ENCODE data around the gene ADAM12. TPM values are rescaled to one million over a fixed set of nuclear protein-coding genes. Genes with fewer than 3 reads are reported as not detected.

ADAM12 gene
- total and polyA plus RNA-seq, 4 donors = 0.03 to 0.33 (median 0.19) TPM

- H3K4me3 ChIP-seq (ENCODE audit: low read depth in 1 of 3, low read length in 3 of 3) = no peak overlapping the region
- peak overlapping the region; percentile 26 to 69 for H3K27ac ChIP-seq (ENCODE audit: low read depth in 1 of 2, low read length in 2 of 2)
- H3K9ac ChIP-seq (ENCODE audit: low read depth in 1 of 2, low read length in 2 of 2) = no peak overlapping the region
These were observed 346.5 kb downstream of the ADAM12 start for GRCh38 chr10:126041804-126042231.

DNA sequence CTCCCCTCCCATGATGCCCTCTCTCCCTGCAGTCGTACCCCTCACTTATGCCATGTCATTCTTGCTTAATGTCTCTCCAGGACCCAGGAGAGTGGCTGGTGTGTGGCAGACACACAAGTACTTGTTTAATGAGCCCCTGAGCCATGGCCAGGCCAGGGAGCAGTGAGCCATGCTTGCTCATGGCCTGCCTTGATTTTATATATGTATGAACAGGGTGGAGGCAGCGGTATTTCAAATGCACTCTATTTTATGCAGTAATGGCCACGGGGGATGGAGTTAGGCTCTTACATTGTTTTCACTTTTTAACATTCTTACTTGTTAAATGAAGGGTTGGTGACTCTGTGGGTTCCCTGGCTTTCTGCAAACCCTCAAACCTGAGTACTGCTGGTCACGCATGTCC, 347.2 kb downstream of the ADAM12 start:
- DNase-seq (ENCODE audit: low spot score) = no peak
- no peak overlapping the region for H3K4me3 ChIP-seq (ENCODE audit: low read depth in 1 of 3, low read length in 3 of 3)
- peak overlapping the region in 1 of 2 donors; percentile 69 for H3K27ac ChIP-seq (ENCODE audit: low read depth in 1 of 2, low read length in 2 of 2)
- no peaks in the 10 kb centered on the region for H3K27me3 ChIP-seq (ENCODE audit: control insufficient read depth in 4 of 4, insufficient read depth in 4 of 4, low read length in 3 of 4)
- no peaks in the 10 kb centered on the region for H3K36me3 ChIP-seq (ENCODE audit: control insufficient read depth in 4 of 4, insufficient read depth in 3 of 4, low read depth in 1 of 4, low read length in 3 of 4)
- no peak overlapping the region for H3K9ac ChIP-seq (ENCODE audit: low read depth in 1 of 2, low read length in 2 of 2)
- H3K4me1 ChIP-seq (ENCODE audit: control insufficient read depth in 4 of 4, insufficient read depth in 4 of 4, low read length in 3 of 4) = peaks cover 0 to 2% (median 0%) of the 10 kb centered on the region in 4 donors
- TF ChIP-seq RAD21 (IDR thresholded peaks at IDR 0.05) (no peak), FOXA2 (IDR thresholded peaks at IDR 0.05) (no peak), SP1 (IDR thresholded peaks at IDR 0.05) (no peak), MAX (IDR thresholded peaks at IDR 0.05) (no peak), RXRA (IDR thresholded peaks at IDR 0.05) (no peak), GABPA (IDR thresholded peaks at IDR 0.05 in 1 of 2, conservative IDR thresholded peaks at IDR 0.05 in 1 of 2) (no peak), YY1 (IDR thresholded peaks at IDR 0.05) (no peak), JUND (IDR thresholded peaks at IDR 0.05) (no peak), HNF4A (conservative IDR thresholded peaks at IDR 0.05) (no peak), NR2F2 (IDR thresholded peaks at IDR 0.05) (no peak), HNF4G (IDR thresholded peaks at IDR 0.05) (no peak), TAF1 (conservative IDR thresholded peaks at IDR 0.05) (no peak), EGR1 (IDR thresholded peaks at IDR 0.05; ENCODE audit: low read depth in 2 of 2) (no peak)
- TF ChIP-seq, protein P1, sequence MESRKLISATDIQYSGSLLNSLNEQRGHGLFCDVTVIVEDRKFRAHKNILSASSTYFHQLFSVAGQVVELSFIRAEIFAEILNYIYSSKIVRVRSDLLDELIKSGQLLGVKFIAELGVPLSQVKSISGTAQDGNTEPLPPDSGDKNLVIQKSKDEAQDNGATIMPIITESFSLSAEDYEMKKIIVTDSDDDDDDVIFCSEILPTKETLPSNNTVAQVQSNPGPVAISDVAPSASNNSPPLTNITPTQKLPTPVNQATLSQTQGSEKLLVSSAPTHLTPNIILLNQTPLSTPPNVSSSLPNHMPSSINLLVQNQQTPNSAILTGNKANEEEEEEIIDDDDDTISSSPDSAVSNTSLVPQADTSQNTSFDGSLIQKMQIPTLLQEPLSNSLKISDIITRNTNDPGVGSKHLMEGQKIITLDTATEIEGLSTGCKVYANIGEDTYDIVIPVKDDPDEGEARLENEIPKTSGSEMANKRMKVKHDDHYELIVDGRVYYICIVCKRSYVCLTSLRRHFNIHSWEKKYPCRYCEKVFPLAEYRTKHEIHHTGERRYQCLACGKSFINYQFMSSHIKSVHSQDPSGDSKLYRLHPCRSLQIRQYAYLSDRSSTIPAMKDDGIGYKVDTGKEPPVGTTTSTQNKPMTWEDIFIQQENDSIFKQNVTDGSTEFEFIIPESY (IDR thresholded peaks at IDR 0.05) = no peak
- TF ChIP-seq, protein P2, sequence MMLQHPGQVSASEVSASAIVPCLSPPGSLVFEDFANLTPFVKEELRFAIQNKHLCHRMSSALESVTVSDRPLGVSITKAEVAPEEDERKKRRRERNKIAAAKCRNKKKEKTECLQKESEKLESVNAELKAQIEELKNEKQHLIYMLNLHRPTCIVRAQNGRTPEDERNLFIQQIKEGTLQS (IDR thresholded peaks at IDR 0.05) = no peak
- TF ChIP-seq, protein P3, sequence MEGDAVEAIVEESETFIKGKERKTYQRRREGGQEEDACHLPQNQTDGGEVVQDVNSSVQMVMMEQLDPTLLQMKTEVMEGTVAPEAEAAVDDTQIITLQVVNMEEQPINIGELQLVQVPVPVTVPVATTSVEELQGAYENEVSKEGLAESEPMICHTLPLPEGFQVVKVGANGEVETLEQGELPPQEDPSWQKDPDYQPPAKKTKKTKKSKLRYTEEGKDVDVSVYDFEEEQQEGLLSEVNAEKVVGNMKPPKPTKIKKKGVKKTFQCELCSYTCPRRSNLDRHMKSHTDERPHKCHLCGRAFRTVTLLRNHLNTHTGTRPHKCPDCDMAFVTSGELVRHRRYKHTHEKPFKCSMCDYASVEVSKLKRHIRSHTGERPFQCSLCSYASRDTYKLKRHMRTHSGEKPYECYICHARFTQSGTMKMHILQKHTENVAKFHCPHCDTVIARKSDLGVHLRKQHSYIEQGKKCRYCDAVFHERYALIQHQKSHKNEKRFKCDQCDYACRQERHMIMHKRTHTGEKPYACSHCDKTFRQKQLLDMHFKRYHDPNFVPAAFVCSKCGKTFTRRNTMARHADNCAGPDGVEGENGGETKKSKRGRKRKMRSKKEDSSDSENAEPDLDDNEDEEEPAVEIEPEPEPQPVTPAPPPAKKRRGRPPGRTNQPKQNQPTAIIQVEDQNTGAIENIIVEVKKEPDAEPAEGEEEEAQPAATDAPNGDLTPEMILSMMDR (IDR thresholded peaks at IDR 0.05; ENCODE audit: low read depth, low read length, missing input control) = no peak
- H3K9me3 ChIP-seq (ENCODE audit: control insufficient read depth in 4 of 4, low read length in 3 of 4) = no peaks in the 10 kb centered on the region
- WGBS = 89% methylated on average over 4 of the region's 4 CpGs

More at GRCh38 chr10:126041804-126042231, 346.5 kb downstream of the ADAM12 start:
- no peaks in the 10 kb centered on the region for H3K9me3 ChIP-seq (ENCODE audit: control insufficient read depth in 4 of 4, low read length in 3 of 4)
- peak; percentile 46 for DNase-seq (ENCODE audit: low spot score)
- no peaks in the 10 kb centered on the region for H3K27me3 ChIP-seq (ENCODE audit: control insufficient read depth in 4 of 4, insufficient read depth in 4 of 4, low read length in 3 of 4)
- H3K4me1 ChIP-seq (ENCODE audit: control insufficient read depth in 4 of 4, insufficient read depth in 4 of 4, low read length in 3 of 4) = peaks cover 0 to 2% (median 0%) of the 10 kb centered on the region in 4 donors
- no peaks in the 10 kb centered on the region for H3K36me3 ChIP-seq (ENCODE audit: control insufficient read depth in 4 of 4, insufficient read depth in 3 of 4, low read depth in 1 of 4, low read length in 3 of 4)
- TF ChIP-seq MAX (IDR thresholded peaks at IDR 0.05) = peak; percentile 33
- no peak for TF ChIP-seq FOXA2 (IDR thresholded peaks at IDR 0.05)
- TF ChIP-seq RAD21 (IDR thresholded peaks at IDR 0.05) = peak; percentile 11 to 25
- TF ChIP-seq RXRA (IDR thresholded peaks at IDR 0.05) = peak; percentile 31 to 46
- peak; percentile 44 for TF ChIP-seq NR2F2 (IDR thresholded peaks at IDR 0.05)
- TF ChIP-seq, protein P3 (IDR thresholded peaks at IDR 0.05; ENCODE audit: low read depth, low read length, missing input control) = no peak
- TF ChIP-seq SP1 (IDR thresholded peaks at IDR 0.05) = peak; percentile 50
- 22% methylated on average over 12 of the region's 12 CpGs for whole genome bisulfite sequencing

All from liver (tissue), 9 donors.